NB4 (cell line): Measurements from ENCODE around the gene FGD3.

ENCODE experiments used
- DNase-seq: peaks from one replicate; pipeline ENCODE4 v3.0.0; 2010; ENCODE audit warnings: low read depth
- H3K4me3 ChIP-seq: one replicate; pipeline ENCODE4 v1.5.1; 2011; ENCODE audit warnings: mild to moderate bottlenecking, low read depth, low read length, moderate library complexity
- MAX ChIP-seq: IDR thresholded peaks from 2 replicates; pipeline ENCODE4 v1.6.1; 2011; ENCODE audit warnings: low read depth, low read length
- MYC ChIP-seq: IDR thresholded peaks from 2 replicates; pipeline ENCODE4 v1.6.1; 2011; ENCODE audit warnings: low read depth, low read length
- POLR2A ChIP-seq: IDR thresholded peaks from 2 replicates; pipeline ENCODE4 v1.6.1; 2011; ENCODE audit warnings: mild to moderate bottlenecking; ENCODE audit not compliant: insufficient read length; ENCODE audit errors: extremely low read depth
- TF ChIP-seq, protein P1 (sequence below): IDR thresholded peaks from one replicate; pipeline ENCODE4 v1.5.1; 2012; ENCODE audit warnings: low read depth, low read length

Gene FGD3

DNA sequence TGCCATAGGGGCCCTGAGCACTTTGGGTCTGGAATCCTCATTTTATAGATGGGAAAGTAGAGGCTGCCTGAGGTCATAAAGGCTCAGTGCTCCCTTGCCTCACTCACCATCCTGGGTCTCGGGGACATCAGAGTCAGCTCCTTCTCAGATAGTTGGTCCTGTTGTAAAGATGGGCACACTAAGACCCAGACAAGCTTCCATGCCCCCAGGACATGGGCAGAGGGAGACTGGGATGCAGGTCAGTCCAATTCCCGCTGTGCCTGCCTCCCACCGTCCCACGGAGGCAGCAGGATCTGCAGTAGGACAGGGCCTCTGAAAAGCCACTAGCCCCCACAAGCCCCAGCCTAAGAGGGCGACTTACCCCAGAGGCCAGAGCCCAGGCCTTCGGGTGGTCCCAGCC lies 92.1 kb downstream of the FGD3 start:
- DNase-seq: no peak
- TF ChIP-seq MAX (no peak), MYC (no peak), POLR2A (no peak)
- TF ChIP-seq, protein P1, sequence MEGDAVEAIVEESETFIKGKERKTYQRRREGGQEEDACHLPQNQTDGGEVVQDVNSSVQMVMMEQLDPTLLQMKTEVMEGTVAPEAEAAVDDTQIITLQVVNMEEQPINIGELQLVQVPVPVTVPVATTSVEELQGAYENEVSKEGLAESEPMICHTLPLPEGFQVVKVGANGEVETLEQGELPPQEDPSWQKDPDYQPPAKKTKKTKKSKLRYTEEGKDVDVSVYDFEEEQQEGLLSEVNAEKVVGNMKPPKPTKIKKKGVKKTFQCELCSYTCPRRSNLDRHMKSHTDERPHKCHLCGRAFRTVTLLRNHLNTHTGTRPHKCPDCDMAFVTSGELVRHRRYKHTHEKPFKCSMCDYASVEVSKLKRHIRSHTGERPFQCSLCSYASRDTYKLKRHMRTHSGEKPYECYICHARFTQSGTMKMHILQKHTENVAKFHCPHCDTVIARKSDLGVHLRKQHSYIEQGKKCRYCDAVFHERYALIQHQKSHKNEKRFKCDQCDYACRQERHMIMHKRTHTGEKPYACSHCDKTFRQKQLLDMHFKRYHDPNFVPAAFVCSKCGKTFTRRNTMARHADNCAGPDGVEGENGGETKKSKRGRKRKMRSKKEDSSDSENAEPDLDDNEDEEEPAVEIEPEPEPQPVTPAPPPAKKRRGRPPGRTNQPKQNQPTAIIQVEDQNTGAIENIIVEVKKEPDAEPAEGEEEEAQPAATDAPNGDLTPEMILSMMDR: no peak
- H3K4me3 ChIP-seq: no peak overlapping the region

- H3K4me3 ChIP-seq: no peak overlapping the region
- DNase-seq: no peak
- no peak for TF ChIP-seq MYC
Measured at GRCh38 chr9:93039976-93040375, 92.7 kb downstream of the FGD3 start.

DNA sequence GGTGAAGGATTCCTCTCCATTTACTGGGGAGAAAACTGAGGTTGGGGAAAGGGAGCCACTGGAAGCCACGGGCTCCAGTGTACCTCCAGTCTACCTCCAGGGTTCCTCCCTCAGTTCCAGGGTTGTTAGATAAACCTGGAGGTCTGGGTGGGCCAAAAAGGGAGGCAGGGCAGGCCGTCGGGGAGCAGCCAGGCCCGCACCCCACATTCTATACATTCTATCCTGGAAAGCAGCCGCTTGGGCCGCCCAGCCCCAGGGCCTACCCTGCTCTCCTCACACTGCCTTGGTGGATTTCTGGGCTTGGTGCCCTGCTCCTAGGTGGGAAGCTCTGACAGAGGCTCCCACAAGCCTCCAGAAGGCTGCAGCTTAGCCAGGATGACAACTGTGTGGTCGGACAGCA lies 93.1 kb downstream of the FGD3 start:
- no peak overlapping the region for H3K4me3 ChIP-seq
- no peak for DNase-seq
- no peak for TF ChIP-seq POLR2A

DNA sequence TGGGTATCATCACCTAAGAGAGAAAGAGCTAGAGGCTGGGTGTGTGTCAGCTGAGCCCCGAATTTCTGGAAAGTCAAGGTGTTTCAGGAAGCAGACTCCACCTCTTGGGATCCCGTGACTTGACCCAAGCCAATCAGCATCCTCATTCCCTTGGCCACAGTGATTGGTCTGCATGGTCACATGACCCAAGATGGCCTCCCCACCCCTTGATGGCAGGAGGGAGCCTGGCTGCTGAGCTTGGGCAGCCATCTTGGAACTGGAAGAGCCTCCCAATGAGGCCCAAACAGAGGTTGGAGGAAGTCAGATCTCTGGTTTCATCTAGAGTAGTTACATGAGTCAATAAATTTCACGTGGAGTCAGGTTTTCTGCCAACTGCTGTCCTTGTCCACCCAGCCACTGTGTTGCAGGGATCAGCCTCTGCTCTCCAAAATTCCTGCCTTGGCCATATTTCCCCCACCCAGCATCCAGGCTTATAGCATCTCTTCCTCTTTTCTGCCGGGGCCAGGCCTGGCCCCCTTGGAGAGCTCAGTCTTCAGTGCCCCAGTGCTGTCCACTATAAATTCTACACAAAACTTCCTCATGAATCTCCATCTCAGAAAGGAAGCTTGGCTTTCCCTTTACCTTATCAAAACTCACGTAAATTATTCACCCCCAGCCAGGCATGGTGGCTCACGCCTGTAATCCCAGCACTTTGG lies 93.9 kb downstream of the FGD3 start:
- no peak for DNase-seq
- TF ChIP-seq POLR2A: no peak
- no peak overlapping the region for H3K4me3 ChIP-seq

- TF ChIP-seq MYC: no peak
- TF ChIP-seq, protein P1: no peak
- TF ChIP-seq MAX: no peak
- no peak for TF ChIP-seq POLR2A
- DNase-seq: peak; percentile 58
- no peak overlapping the region for H3K4me3 ChIP-seq
Measured at GRCh38 chr9:93043122-93043521, 95.8 kb downstream of the FGD3 start.

DNA sequence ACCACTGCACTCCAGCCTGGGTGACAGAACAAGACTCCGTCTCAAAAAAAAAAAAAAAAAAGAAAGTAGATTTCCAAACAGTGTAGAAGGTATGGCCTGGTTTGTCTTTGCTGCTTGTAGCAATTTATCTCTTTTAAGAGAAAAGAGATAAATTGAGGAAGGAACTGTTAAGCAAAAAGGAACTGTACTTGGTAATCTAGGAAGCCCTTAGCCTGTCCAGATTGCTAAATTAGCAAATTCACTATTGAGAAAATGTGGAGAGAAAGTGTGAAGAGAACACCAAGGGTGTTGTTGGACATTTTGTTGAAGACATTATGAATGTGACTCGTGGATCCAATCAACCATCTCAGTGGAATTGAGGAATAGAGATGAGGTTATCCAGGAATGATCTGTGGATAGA lies 98.2 kb downstream of the FGD3 start:
- no peak for DNase-seq
- H3K4me3 ChIP-seq: no peak overlapping the region
- TF ChIP-seq, protein P1: no peak
- TF ChIP-seq MYC (no peak), POLR2A (no peak), MAX (no peak)

- no peak for TF ChIP-seq MYC
- no peak for TF ChIP-seq MAX
- TF ChIP-seq POLR2A: no peak
- TF ChIP-seq, protein P1: no peak
- no peak for DNase-seq
- no peak overlapping the region for H3K4me3 ChIP-seq
Measured at GRCh38 chr9:93048566-93049448, 101.5 kb downstream of the FGD3 start.
